ENCODE measurements around the gene SLAMF6.

Gene SLAMF6

DNA sequence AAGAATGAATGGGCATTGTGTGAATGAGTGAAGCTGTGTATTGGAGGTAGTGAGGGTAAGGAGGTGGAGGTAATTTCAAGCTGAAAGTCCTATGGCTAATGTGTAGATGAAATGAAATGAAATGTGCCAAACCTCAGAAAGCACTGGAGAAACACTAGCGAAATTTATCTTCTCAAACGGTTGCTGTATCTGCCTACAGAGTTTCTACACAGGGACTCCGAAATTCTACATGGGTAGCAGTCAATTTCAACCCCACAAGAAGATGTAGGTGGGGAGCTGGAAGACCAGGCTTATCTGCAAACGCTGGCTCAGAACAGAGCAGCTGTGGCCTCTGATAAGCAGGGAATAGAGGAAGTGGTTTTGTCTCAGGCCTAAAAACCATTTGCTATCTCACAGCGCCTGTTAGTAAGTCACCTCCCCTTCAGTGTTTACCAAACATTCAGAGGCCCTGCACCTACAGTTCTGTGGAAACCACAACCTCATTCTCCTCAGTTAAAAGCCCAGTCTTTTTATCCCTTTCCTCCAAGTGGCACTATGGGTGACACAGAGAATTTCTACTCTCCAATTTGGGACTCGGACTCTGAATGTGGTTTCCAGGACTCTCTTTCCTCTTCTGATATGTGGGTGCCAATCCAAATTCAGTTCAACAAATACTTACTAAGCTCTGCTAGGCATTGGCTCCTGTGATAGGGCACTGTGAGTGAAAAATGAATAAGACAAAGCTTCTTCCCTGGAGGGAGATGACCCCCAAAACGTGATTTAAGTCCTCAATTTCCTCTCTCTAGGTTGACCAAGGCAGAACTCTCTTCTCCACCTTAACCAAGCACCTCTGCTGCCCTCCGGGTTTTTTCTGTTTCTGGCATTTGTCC, 17.2 kb upstream of the SLAMF6 start:
- no CpG with 5 or more reads among the region's 8 CpGs for WGBS, 2 donors (ENCODE audit: extremely low coverage in 2 of 2, insufficient read length in 2 of 2, insufficient replicate concordance in 1 of 2)
- H2BK15ac ChIP-seq (ENCODE audit: low read length): no peak overlapping the region
- H3K27me3 ChIP-seq (ENCODE audit: control insufficient read depth in 3 of 3, insufficient read depth in 3 of 3, low read depth in 1 of 3, low read length in 3 of 3): no peaks in the 10 kb centered on the region

DNA sequence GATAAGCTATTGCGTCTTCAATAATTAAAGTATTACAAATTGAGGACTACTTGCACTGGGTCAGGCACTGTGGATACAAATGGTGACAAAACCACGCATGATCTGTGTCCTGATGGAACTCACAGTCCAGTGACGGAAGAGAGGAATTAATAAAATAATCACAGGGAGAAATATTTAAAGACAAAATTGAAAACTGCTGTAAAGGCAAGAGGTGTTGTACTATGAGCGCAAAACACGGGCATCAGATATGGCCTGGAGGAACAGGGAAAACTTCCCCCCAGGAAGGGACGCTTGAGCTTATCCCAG, 16.6 kb upstream of the SLAMF6 start:
- no peak overlapping the region for H3K4me2 ChIP-seq (ENCODE audit: insufficient read depth, low read length, poor library complexity, severe bottlenecking)
- H2BK15ac ChIP-seq (ENCODE audit: low read length): no peak overlapping the region
- no peak for DNase-seq (ENCODE audit: low spot score)
- no peak overlapping the region for H2BK12ac ChIP-seq (ENCODE audit: low read length)
- H3K18ac ChIP-seq (ENCODE audit: low read length): no peak overlapping the region
- H3K9ac ChIP-seq (ENCODE audit: low read depth, low read length, poor library complexity): no peak overlapping the region
- H4K91ac ChIP-seq (ENCODE audit: low read depth, low read length, poor library complexity): no peak overlapping the region
- H3K4me1 ChIP-seq (ENCODE audit: control insufficient read depth in 2 of 2, insufficient read depth in 1 of 2, low read depth in 1 of 2, low read length in 2 of 2): no peaks in the 10 kb centered on the region
- no peaks in the 10 kb centered on the region for H3K27me3 ChIP-seq (ENCODE audit: control insufficient read depth in 3 of 3, insufficient read depth in 3 of 3, low read depth in 1 of 3, low read length in 3 of 3)
- H4K8ac ChIP-seq (ENCODE audit: low read depth, low read length): no peak overlapping the region
- H3K23ac ChIP-seq (ENCODE audit: low read depth, low read length, poor library complexity): no peak overlapping the region
- H3K4ac ChIP-seq (ENCODE audit: low read length): no peak overlapping the region
- no peak overlapping the region for H3K27ac ChIP-seq (replicated peaks; ENCODE audit: low read length)
- no peaks in the 10 kb centered on the region for H3K79me1 ChIP-seq (ENCODE audit: low read depth, low read length)
- peaks cover 0 to 4% of the 10 kb centered on the region in 2 donors for H3K9me3 ChIP-seq (replicated peaks in 1 of 2; ENCODE audit: control insufficient read depth in 2 of 2, insufficient read depth in 1 of 2, low read depth in 1 of 2, low read length in 2 of 2)
- no peak overlapping the region for H2AK5ac ChIP-seq (ENCODE audit: low read depth, low read length)
- no peak overlapping the region for H3K4me3 ChIP-seq (ENCODE audit: low read length in 2 of 2)
- no CpG with 5 or more reads among the region's 6 CpGs for WGBS, 2 donors (ENCODE audit: extremely low coverage in 2 of 2, insufficient read length in 2 of 2, insufficient replicate concordance in 1 of 2)
- no peak overlapping the region for H2BK5ac ChIP-seq (ENCODE audit: low read length)
- H3K14ac ChIP-seq (ENCODE audit: low read length): no peak overlapping the region
- no peak overlapping the region for H2AFZ ChIP-seq (ENCODE audit: low read length)
- H2BK120ac ChIP-seq (ENCODE audit: low read depth, low read length): no peak overlapping the region
- no peaks in the 10 kb centered on the region for H3K36me3 ChIP-seq (replicated peaks in 1 of 2; ENCODE audit: control insufficient read depth in 2 of 2, insufficient read depth in 2 of 2, low read length in 2 of 2)

More for the DNA sequence above, 17.2 kb upstream of the SLAMF6 start:
- Histone ChIP-seq H3K4me3 (ENCODE audit: low read length in 2 of 2) (no peak overlapping the region), H3K4me1 (ENCODE audit: control insufficient read depth in 2 of 2, insufficient read depth in 1 of 2, low read depth in 1 of 2, low read length in 2 of 2) (no peaks in the 10 kb centered on the region), H2BK5ac (ENCODE audit: low read length) (no peak overlapping the region), H3K4me2 (ENCODE audit: insufficient read depth, low read length, poor library complexity, severe bottlenecking) (no peak overlapping the region), H3K18ac (ENCODE audit: low read length) (no peak overlapping the region), H3K36me3 (replicated peaks in 1 of 2; ENCODE audit: control insufficient read depth in 2 of 2, insufficient read depth in 2 of 2, low read length in 2 of 2) (no peaks in the 10 kb centered on the region), H3K27ac (replicated peaks; ENCODE audit: low read length) (no peak overlapping the region), H3K9me3 (replicated peaks in 1 of 2; ENCODE audit: control insufficient read depth in 2 of 2, insufficient read depth in 1 of 2, low read depth in 1 of 2, low read length in 2 of 2) (peaks cover 0 to 3% of the 10 kb centered on the region in 2 donors), H3K79me1 (ENCODE audit: low read depth, low read length) (no peaks in the 10 kb centered on the region), H2AK5ac (ENCODE audit: low read depth, low read length) (no peak overlapping the region), H4K91ac (ENCODE audit: low read depth, low read length, poor library complexity) (no peak overlapping the region), H2AFZ (ENCODE audit: low read length) (peak overlapping the region; percentile 18), H3K9ac (ENCODE audit: low read depth, low read length, poor library complexity) (no peak overlapping the region), H2BK12ac (ENCODE audit: low read length) (no peak overlapping the region), H4K8ac (ENCODE audit: low read depth, low read length) (no peak overlapping the region), H2BK120ac (ENCODE audit: low read depth, low read length) (no peak overlapping the region), H3K14ac (ENCODE audit: low read length) (no peak overlapping the region), H3K23ac (ENCODE audit: low read depth, low read length, poor library complexity) (no peak overlapping the region), H3K4ac (ENCODE audit: low read length) (no peak overlapping the region)
- DNase-seq (ENCODE audit: low spot score): no peak

DNA sequence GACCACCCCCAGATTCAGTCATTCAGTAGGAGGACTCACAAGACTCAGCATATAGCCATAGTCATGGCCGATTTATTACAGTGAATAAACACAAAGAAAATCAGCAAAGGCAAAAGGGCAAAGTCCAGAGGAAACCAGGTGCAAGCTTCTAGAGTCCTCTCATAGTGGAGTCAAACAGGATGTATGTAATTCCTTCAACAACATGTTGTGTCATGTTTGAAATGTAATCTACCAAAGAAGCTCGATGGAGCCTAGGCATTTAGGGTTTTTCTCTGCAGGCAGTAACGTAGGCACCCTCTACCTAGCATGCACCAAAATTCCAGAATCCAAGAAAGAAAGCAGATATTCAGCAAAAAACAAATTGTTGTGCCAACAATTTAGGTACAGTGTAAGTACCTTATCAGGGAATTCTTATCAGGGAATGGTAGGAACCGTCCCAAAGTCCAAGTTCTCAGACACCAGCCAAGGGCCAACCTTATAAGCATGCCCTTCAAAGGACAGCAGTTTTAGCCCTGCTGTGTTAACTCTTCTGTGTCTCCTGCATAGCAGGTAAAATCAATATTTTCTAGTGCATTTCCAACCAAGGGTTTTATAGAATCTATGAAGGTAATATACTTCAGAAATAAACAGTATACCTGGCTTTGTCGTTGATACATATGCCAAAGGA, 16.1 kb upstream of the SLAMF6 start:
- Histone ChIP-seq H2AK5ac (ENCODE audit: low read depth, low read length) (no peak overlapping the region), H2BK5ac (ENCODE audit: low read length) (no peak overlapping the region), H2BK120ac (ENCODE audit: low read depth, low read length) (no peak overlapping the region), H3K9ac (ENCODE audit: low read depth, low read length, poor library complexity) (no peak overlapping the region), H4K91ac (ENCODE audit: low read depth, low read length, poor library complexity) (no peak overlapping the region), H3K18ac (ENCODE audit: low read length) (no peak overlapping the region), H3K4me2 (ENCODE audit: insufficient read depth, low read length, poor library complexity, severe bottlenecking) (no peak overlapping the region), H4K8ac (ENCODE audit: low read depth, low read length) (no peak overlapping the region), H2AFZ (ENCODE audit: low read length) (no peak overlapping the region), H3K27ac (replicated peaks; ENCODE audit: low read length) (no peak overlapping the region), H3K4me1 (ENCODE audit: control insufficient read depth in 2 of 2, insufficient read depth in 1 of 2, low read depth in 1 of 2, low read length in 2 of 2) (no peaks in the 10 kb centered on the region), H3K4me3 (ENCODE audit: low read length in 2 of 2) (no peak overlapping the region), H3K79me1 (ENCODE audit: low read depth, low read length) (no peaks in the 10 kb centered on the region), H3K14ac (ENCODE audit: low read length) (no peak overlapping the region), H3K23ac (ENCODE audit: low read depth, low read length, poor library complexity) (no peak overlapping the region), H3K4ac (ENCODE audit: low read length) (no peak overlapping the region), H3K27me3 (ENCODE audit: control insufficient read depth in 3 of 3, insufficient read depth in 3 of 3, low read depth in 1 of 3, low read length in 3 of 3) (no peaks in the 10 kb centered on the region), H2BK15ac (ENCODE audit: low read length) (no peak overlapping the region), H3K9me3 (replicated peaks in 1 of 2; ENCODE audit: control insufficient read depth in 2 of 2, insufficient read depth in 1 of 2, low read depth in 1 of 2, low read length in 2 of 2) (peaks cover 0 to 4% of the 10 kb centered on the region in 2 donors), H3K36me3 (replicated peaks in 1 of 2; ENCODE audit: control insufficient read depth in 2 of 2, insufficient read depth in 2 of 2, low read length in 2 of 2) (no peaks in the 10 kb centered on the region), H2BK12ac (ENCODE audit: low read length) (no peak overlapping the region)
- DNase-seq (ENCODE audit: low spot score): no peak
- WGBS, 2 donors (ENCODE audit: extremely low coverage in 2 of 2, insufficient read length in 2 of 2, insufficient replicate concordance in 1 of 2): no CpG with 5 or more reads among the region's 5 CpGs

Measured in neuronal stem cell (in vitro differentiated cells).